ENCODE measurements around the gene SLC39A11. TPM values are rescaled to one million over a fixed set of nuclear protein-coding genes. Genes with fewer than 3 reads are reported as not detected.

Gene SLC39A11, protein sequence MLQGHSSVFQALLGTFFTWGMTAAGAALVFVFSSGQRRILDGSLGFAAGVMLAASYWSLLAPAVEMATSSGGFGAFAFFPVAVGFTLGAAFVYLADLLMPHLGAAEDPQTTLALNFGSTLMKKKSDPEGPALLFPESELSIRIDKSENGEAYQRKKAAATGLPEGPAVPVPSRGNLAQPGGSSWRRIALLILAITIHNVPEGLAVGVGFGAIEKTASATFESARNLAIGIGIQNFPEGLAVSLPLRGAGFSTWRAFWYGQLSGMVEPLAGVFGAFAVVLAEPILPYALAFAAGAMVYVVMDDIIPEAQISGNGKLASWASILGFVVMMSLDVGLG
- 10 to 100 TPM; 16.3 to 57.6 (median 29.5) TPM for total RNA-seq

GRCh38 chr17:73092523-73093135 is at the start of gene SLC39A11:
SLC39A11 (minus strand) TSS chr17:73092688; CDS start chr17:73088764, 3,924 bp downstream.
- H3K4me1 ChIP-seq: peaks cover 19 to 38% (median 25%) of the 10 kb centered on the region in 4 donors
- WGBS, 2 donors: 14 to 43% methylated on average over 7 to 17 of the region's 23 CpGs
- peaks cover 0 to 3% (median 1%) of the 10 kb centered on the region in 4 donors for H3K36me3 ChIP-seq
- TF ChIP-seq POLR2AphosphoS5 (IDR thresholded peaks at IDR 0.05): peak; percentile 46 to 81
- TF ChIP-seq EP300 (IDR thresholded peaks at IDR 0.05): no peak
- TF ChIP-seq POLR2A (IDR thresholded peaks at IDR 0.05): peak in 2 of 4 donors; percentile 52 to 63
- TF ChIP-seq CTCF (IDR thresholded peaks at IDR 0.05): peak in 2 of 6 experiments; percentile 22 to 30
- ATAC-seq (ENCODE audit: low FRiP score in 2 of 2) (peak; percentile 97 to 98), DNase-seq (peak; percentile 93 to 98)
- H3K27ac ChIP-seq: peak within 1 kb of the TSS; percentile 57 to 81 (median 74)
- H3K27me3 ChIP-seq: no peaks in the 10 kb centered on the region
- H3K4me3 ChIP-seq: peak within 1 kb of the TSS; percentile 44 to 80 (median 76)
- no peaks in the 10 kb centered on the region for H3K9me3 ChIP-seq

DNA sequence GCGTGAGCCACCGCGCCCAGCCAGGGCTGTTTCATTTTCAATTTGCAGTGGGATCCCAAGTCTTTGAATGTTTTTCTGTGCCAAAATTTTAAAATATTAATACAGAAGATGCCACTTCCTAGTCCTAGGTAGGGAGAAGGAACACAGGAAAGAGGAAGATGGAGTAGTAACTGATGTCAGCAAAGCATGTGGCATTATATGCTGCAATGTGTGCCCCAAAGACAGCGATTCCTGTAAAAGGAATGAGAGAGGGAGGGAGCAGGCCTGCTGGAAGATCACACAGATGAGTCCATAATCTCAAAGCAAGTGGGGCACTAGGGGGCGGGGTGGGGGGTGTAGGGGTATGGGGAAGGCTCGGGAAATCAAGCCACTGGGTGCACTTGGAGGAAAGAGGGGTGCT is 48.9 kb upstream of the SLC39A11 start:
- H3K4me3 ChIP-seq: no peak overlapping the region
- peak overlapping the region in 3 of 4 donors; percentile 6 to 66 (median 40) for H3K27ac ChIP-seq
- peaks cover 0 to 8% (median 3%) of the 10 kb centered on the region in 4 donors for H3K9me3 ChIP-seq
- H3K27me3 ChIP-seq: no peaks in the 10 kb centered on the region
- H3K36me3 ChIP-seq: no peaks in the 10 kb centered on the region
- DNase-seq: peak in 1 of 2 donors; percentile 32
- WGBS, 2 donors: 76 to 84% methylated on average over 6 of the region's 6 CpGs
- TF ChIP-seq POLR2A (IDR thresholded peaks at IDR 0.05) (no peak), CTCF (IDR thresholded peaks at IDR 0.05) (no peak), POLR2AphosphoS5 (IDR thresholded peaks at IDR 0.05) (peak in 1 of 2 donors; percentile 40), EP300 (IDR thresholded peaks at IDR 0.05) (no peak)
- peak in 1 of 2 donors; percentile 64 for ATAC-seq (ENCODE audit: low FRiP score in 2 of 2)
- H3K4me1 ChIP-seq: peaks cover 0 to 11% (median 2%) of the 10 kb centered on the region in 4 donors

DNA sequence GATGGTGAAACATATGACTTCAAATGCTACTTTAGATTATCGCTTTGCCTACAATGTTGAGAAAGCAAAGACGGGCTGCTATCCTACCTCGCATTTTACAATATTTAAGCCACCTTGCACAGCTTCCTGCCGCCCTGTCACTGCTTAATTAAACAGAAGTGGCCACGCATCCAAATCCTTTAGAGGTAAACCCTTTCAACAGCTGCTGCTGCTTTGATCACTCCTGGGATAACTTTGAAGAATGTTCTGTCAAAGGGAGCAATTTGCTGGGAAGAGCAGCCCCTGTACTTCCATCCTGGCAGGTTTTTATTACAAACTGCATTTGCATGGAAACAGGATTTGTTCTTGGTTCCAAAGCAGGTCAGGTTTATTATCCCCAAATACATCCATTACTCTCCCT is 48.1 kb upstream of the SLC39A11 start:
- Histone ChIP-seq H3K4me1 (peaks cover 0 to 11% (median 2%) of the 10 kb centered on the region in 4 donors), H3K27ac (no peak overlapping the region), H3K9me3 (peaks cover 0 to 5% (median 2%) of the 10 kb centered on the region in 4 donors), H3K27me3 (no peaks in the 10 kb centered on the region), H3K4me3 (no peak overlapping the region), H3K36me3 (no peaks in the 10 kb centered on the region)
- 42 to 46% methylated on average over 5 of the region's 5 CpGs for whole genome bisulfite sequencing, 2 donors
- TF ChIP-seq POLR2AphosphoS5 (IDR thresholded peaks at IDR 0.05) (no peak), CTCF (IDR thresholded peaks at IDR 0.05) (no peak), EP300 (IDR thresholded peaks at IDR 0.05) (no peak), POLR2A (IDR thresholded peaks at IDR 0.05) (no peak)
- no peak for DNase-seq
- no peak for ATAC-seq (ENCODE audit: low FRiP score in 2 of 2)

- no peak for TF ChIP-seq CTCF (IDR thresholded peaks at IDR 0.05)
- TF ChIP-seq EP300 (IDR thresholded peaks at IDR 0.05): no peak
- no peak for TF ChIP-seq POLR2A (IDR thresholded peaks at IDR 0.05)
- no peak for TF ChIP-seq POLR2AphosphoS5 (IDR thresholded peaks at IDR 0.05)
- ATAC-seq (ENCODE audit: low FRiP score in 2 of 2): no peak
- Histone ChIP-seq H3K4me1 (peaks cover 0 to 11% (median 2%) of the 10 kb centered on the region in 4 donors), H3K4me3 (no peak overlapping the region), H3K36me3 (no peaks in the 10 kb centered on the region), H3K27ac (no peak overlapping the region), H3K9me3 (no peaks in the 10 kb centered on the region), H3K27me3 (no peaks in the 10 kb centered on the region)
- WGBS, 2 donors: 57 to 58% methylated on average over 4 of the region's 4 CpGs
- no peak for DNase-seq
These were observed 46.8 kb upstream of the SLC39A11 start for GRCh38 chr17:73139296-73139695.

All from upper lobe of left lung (tissue), 6 donors.